ENCODE data around the gene ABCB6.
A peak's percentile ranks its signal among the peaks of the same experiment; 100 is the strongest.

Gene ABCB6

DNA sequence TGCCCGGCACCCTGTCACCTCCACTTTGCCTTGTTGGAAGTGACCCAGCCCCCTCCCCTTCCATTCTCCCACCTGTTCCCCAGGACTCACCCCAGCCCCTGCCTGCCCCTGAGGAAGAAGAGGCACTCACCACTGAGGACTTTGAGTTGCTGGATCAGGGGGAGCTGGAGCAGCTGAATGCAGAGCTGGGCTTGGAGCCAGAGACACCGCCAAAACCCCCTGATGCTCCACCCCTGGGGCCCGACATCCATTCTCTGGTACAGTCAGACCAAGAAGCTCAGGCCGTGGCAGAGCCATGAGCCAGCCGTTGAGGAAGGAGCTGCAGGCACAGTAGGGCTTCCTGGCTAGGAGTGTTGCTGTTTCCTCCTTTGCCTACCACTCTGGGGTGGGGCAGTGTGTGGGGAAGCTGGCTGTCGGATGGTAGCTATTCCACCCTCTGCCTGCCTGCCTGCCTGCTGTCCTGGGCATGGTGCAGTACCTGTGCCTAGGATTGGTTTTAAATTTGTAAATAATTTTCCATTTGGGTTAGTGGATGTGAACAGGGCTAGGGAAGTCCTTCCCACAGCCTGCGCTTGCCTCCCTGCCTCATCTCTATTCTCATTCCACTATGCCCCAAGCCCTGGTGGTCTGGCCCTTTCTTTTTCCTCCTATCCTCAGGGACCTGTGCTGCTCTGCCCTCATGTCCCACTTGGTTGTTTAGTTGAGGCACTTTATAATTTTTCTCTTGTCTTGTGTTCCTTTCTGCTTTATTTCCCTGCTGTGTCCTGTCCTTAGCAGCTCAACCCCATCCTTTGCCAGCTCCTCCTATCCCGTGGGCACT, 36.2 kb downstream of the ABCB6 start:
- DNase-seq, result no peak

DNA sequence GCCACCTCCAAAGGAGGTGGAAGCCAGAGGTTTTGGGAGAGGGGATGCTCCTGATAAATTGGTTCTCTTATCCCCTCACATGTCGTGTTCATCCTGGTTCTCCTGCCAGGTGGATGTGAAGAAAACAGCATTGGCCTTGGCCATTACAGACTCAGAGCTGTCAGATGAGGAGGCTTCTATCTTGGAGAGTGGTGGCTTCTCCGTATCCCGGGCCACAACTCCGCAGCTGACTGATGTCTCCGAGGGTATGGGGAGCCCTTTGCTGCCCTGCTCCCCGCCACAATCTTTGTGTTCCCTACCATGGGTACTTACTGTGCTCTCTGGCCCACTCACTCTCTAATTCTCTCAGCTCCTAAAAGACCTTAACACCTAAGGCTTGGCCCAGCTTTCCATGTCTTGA, 37.2 kb downstream of the ABCB6 start:
- DNase-seq, result no peak

DNA sequence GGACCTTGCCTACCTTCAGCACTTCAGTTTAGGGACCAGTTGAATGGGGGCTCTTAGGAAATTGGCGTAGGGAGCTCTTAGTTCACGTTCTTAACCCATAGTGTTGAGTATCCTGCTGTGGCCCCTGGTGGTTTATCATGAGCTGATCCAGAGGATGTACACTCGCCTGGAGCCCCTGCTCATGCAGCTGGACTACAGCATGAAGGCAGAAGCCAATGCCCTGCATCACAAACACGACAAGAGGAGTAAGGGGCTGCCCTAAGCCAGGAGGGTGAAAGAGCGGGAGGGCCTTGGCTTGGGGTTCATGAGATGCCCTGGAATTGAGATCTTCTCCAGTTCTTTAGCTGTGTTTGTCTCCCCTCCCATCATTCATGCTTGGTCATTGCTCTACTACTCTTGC, 37.8 kb downstream of the ABCB6 start:
- no peak for DNase-seq

DNA sequence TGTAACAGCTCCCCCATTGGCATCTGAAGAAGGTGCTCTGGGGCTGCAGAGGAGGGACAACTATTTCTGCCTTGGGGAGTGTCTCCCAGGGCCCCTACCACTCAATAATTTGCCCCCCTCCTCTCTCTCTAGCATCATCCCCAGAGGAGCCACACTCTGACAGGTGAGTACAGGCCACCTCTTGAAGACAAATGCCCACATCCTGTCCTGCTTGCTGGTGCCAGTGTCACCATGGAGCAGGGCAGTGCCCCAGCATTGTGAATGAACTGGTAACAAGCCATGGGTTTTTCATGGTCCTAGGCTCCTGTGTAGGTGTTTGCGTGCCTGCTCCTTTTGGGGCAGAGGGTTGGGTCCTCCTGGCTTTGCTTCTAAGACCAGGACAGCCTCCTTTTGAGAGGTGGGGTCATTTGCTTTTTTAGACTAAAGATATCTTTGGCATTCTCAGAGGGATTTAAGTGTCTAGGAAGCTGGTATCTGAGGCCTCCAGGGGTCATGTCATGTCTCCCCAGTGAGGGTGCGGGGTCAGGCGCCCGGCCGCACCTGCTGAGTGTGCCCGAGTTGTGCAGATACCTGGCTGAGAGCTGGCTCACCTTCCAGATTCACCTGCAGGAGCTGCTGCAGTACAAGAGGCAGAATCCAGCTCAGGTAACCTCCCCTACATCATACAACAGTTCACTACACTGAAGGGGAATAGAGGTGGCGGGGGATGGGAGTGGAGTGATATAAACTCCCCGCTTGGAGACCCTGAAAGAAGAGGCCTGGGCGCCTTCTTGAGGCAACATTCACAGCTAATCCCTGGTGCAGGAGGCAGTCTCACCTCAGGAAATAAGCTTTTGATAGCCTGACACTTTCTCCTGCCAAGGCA, 38.9 kb downstream of the ABCB6 start:
- DNase-seq, result no peak

DNA sequence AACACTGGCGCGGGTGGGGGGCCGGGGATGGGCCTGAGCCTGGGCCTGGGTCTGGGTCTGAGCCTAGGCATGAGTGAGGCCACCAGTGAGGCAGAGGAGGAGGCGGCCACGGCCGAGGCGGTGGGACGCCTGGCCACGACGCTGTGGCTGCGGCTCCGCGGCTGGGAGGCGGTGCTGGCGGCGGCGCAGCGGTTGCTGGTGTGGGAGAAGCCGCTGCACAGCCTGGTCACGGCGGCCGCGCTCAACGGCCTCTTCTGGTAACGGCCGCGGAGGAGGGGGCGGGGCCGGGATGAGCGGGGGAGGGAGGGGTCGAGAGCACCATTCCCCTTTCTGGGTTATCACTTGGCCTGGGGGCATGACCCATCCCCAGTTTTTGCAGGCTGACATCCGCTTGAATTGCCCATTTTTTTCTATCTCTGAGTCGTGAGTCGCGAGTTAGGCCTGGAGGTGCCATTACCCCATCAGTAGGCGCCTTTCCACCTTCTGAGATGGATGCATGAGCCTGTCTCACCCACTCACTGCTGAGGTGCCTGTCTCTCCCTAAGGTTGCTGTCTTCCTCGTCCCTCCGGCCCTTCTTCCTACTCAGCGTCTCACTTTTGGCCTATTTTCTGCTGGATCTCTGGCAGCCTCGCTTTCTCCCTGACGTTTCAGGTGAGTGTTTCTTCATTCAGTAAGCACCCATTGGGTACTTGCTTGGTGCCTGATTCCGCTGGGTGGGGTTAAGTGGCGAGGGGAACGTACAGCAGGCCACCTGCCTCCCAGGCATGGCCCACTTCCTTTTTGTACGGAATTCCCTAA, 40.2 kb downstream of the ABCB6 start:
- peak; percentile 35 for DNase-seq

DNA sequence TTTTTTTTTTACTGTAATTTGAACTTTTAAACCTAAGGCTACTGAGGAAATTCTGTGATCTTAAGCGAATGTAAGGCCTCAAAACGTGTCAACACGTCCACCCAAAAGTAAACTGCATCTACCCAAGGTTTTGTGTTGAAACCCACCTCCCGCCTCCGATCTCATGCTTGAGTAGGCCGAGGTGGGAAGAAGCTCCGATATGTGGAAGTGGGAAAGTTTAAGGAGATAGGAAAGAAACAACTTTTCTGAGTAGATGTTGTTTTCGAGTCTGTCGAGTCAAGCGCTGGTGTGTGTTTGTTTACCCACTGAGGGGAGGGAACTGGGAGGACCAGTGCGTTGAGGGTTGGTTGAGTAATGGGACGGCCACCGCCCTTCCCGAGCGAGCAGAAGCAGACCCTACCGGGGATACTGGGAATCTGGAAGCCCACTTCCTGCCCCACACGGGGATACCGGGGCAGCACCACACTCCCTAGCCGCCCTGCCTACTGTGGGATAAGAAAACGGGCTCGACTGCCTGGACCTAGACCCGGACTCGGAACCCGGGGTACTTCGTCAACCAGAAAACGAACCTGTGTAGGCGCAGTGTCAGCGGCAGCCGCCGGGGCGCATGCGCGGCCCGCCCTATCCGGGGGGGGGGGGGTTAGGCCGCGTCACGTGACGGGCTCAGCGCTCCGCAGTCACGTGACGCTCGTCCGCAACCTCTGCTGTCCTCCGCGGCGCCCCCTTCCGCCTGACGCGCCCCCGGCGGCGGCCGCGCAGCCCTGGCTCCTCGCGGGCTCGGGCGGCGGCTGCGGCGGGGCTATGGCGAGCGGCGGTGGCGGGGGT, 41.0 kb downstream of the ABCB6 start, which contains the start of gene RETREG2:
RETREG2 (plus strand) TSS at position 724 of the 825 bp plus-strand sequence; CDS start at position 802, 78 bp downstream.
- DNase-seq, result peak; percentile 85

DNA sequence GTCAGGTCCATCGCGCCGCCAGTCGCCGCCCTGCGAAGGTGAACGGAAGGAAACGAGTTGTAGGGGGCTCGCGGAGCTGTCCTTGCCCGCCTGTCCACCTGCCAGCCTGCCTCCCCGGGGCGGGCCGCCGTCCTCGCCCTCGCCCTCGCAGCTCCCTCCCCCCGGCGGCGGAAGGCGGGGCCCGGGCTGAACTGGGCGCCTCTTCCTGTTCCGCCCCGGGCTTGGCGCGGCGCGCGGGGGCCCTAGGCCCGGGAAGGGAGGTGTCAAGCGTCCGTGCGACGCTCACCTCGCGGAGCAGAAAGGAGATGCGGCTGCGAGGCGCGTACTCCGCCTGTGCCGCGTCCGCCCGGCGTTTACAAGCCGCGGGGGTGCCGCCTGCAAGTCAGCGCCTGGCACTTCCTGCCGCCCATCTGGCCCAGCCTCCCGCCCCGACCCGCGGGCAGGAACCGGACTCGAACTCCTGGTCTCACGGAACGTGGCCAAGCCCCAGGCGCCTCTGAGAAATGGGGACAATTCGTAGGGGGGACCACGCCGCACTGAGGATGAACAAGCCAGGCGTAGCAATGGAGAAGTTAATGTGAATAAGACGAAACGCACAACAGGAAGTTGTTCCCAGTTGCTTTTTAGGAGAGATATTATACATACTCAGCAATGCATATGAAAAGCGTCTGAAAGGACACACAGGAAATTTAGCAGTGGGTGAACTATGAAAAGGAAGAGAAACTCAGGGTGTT, 41.8 kb downstream of the ABCB6 start, which contains the start of gene CNPPD1:
CNPPD1 (minus strand) TSS at position 108 of the 734 bp plus-strand sequence; CDS start at position 11, 97 bp downstream.
- DNase-seq, result peak; percentile 89

DNA sequence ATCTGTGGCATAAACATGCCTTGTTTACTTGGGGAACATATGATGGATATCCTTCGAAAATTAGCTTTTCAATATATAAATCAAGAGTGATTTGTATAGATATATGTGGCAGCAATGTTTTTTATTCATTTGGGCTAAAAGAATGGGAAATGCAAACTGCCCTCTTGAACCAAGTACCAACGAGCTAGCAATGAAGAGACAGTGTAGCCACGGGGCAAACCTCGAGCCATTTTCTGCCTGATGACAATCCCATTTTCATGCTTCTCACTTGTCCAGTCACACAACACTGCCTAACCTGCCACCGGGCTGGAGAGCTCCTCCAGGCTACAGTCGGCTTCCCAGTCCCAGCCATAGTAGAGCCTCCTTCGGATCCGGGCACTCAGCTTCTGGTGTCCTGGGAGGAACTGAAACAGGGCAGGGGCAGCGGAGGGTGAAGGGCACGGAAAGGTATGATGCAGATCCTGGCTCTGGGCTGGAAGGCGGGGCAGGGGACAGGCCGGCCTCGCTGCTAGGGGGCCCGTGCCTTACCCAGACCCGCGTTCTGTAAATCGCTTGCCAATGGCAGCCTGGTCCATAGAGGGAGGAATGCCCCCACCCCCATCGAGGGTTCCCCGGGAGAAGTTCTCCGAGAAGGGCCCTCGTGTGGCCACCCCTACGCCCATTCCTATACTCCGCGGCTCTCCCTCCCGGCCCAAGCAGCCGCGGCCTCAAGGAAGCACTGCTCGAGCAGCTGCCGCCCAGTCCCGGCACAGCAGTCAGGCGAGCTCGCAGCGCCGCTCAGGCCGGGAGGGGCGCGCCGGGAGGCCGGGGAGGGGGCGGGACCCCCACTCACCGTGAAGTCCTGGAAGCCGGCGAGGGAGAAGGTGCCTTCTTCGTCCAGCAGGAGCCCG, 42.6 kb downstream of the ABCB6 start:
- DNase-seq, result peak; percentile 8

DNA sequence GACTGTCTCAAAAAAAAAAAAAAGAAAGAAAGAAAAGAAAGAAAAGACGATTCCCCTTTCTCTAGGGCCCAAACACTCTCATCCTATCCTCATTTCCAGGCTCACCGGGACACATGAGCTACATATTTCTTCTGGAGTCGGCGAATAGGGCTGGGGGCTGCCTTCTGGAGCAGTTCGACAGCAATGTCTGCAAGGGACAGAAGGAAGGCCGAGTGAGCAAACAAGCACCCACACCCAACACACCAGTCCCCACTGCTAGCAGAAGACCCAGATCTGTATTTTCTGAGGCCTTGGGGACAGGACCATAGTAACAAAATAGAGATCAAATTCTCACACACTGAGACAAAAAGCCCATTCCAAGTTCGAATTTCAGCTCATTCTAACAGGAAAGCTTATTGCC, 43.3 kb downstream of the ABCB6 start:
- no peak for DNase-seq

DNA sequence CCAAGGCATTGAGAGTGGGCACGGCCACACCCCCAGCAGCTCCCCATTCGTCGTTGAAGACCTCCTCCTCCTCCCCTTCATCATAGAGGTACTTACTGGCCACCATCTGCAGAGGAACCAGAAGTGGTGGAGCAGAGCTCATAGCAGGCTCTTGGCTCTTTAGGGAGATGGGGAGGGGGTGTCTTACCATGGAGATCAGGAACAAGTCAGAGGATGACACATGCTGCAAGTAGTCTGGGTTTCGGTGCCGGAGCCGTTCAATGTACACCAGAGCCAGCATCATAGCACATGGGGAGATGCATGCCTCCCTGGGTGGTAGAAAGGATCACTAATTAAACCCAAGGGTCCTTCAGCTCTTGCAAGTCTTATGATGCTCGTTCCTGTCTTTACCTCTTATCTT, 44.0 kb downstream of the ABCB6 start:
- DNase-seq, result no peak

DNA sequence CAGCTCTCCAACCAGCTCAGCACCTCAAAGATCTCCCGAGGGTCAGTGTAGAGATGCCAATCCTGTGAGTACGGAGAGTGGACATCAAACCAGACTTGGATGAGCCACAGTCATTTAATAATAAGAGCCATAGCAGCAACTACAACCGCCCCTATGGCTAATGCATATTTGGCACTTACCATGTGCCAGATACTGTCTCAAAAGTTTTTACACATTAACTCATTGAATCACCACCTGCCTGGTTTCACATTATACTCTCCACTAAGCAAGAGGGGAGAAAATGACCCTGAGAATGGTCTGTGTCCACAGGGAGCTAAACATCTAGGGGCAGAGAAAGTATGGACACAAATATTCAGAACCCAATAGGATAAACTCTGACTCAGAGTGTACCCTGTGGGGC, 44.6 kb downstream of the ABCB6 start:
- no peak for DNase-seq

DNA sequence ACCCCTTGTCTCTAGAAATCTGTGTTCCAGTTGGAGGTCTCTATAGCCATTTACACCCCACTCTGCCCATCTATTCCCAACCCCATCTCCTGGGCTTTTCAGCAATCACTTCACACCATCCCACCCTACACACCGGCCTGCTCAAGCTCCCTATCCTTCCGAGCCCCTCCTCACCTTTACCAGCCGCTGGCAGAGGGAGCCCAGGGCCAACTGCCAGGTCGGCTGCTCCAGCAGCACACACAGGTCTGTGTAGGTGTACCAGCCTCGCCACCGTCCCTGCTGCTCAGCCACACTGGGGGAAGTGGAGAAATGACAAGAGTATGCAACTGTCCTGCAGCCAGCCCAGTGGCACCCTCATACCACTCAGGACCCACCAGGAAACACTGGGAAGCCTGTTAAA, 45.6 kb downstream of the ABCB6 start:
- DNase-seq, result no peak

DNA sequence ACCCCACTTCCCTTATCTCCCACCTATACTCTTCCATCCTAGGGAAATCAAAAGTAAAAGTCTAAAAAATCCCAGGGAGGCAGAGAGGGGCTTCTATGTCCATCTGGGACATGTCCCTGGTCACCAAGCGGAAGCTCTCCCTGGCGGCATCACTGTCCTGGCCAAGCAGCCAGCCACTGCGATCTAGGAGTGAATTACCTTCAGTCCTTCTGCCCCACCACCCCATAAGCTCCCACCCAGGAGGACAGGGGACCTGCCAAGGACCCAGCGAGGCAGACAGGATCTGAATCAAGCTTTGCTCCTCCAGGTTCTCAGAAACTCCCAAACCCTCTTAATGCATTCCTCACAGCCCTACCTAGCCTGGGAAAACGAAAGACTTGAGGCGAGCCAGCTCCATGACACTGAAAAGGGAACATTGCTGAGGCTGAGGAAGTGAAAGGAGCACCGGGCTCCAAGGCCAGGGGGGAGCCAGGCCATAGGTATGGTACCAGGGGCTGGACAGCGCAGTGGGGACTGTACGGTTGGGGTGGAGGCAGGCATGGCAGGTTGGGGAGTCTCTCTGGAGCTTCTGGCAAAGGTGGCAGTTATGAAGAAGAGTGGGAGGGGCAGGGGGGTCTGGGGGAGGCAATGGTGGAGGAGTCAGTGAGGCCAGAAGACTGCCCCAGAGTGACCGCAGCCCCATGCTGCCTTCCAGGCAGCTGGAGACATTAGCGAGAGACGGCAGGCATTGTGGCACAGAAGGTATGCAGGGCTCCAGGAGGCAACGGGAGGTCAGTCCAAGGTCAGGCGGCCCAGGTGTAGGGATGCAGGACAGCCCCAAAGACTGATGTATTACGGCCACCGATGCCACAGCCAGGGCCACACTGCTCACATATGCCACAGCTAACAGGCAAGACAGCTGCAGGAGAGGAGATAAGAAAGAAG, 46.3 kb downstream of the ABCB6 start:
- no peak for DNase-seq

DNA sequence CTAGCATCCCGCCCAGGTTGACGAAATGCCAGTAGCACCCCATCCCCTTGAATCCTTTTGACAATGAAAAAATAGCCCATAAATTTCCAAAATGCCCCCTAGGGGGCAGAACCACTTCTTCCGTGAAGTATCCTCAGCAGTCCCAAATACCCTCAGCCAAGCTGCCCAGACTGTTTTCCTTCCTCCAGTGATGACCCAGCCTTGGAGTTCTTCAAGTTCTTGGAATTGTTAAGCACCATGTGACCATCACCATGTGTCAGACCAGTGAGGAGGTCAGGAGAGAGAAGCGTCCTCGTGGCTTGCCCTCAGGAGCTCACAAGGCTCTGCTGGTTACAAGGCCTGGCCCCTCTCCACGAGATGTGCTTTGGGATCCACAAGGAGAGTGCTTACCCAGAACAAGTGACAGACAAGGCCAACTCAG, 47.5 kb downstream of the ABCB6 start:
- DNase-seq, result peak; percentile 44

DNA sequence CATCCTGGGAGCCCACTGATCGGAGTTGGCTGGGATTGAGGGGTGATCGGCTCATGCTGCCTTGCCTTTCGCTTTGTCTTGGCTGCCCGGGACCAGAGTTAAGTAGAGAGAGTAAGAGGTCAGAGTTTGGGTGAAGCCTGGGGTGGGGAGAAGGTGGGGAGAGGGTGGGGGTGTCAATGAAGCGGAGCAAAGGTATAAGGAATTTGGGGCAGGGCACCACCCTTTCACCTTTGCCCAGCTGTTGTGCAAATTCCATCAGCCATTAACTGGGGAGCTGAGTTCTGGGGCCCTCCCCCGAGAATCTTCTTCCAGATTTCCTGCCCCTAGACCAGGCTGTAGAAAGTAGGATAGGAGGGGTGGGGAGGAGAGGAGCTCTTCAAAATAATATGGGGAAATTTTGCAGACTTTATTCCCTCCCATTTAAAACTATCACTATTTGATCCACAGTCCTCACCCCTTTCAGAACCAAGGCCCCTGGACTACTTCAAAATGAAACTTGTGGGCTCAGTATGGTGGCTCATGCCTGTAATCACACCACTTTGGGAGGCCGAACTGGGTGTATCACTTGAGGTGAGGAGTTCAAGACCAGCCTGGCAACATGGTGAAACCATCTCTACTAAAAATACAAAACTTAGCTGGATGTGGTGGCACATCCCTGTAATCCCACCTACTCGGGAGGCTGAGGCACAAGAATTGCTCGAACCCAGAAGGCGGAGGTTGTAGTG, 48.7 kb downstream of the ABCB6 start, which contains the start of gene SLC23A3:
SLC23A3 (minus strand) TSS at position 100 of the 725 bp plus-strand sequence; CDS start at position 55, 45 bp downstream.
- DNase-seq, result no peak

DNA sequence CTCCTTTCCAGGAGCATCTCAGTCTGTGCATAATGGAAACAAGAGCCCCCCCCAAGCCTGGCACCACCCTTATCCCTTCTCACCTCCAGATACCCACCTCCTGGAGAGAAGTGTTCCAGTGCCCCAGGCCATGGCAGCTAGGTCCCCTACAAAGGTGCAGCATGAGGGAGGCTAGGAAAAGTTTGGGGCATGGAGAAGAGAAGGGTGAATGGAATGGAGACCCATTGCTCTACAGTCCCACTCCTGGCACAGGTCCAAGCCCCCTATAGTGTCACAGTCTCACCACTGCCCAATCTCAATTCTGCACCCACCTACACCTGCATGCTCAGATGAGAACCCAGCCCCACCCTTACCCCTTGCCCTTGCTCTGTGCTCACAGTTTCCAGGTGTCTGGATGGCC, 49.8 kb downstream of the ABCB6 start:
- DNase-seq, result no peak

DNA sequence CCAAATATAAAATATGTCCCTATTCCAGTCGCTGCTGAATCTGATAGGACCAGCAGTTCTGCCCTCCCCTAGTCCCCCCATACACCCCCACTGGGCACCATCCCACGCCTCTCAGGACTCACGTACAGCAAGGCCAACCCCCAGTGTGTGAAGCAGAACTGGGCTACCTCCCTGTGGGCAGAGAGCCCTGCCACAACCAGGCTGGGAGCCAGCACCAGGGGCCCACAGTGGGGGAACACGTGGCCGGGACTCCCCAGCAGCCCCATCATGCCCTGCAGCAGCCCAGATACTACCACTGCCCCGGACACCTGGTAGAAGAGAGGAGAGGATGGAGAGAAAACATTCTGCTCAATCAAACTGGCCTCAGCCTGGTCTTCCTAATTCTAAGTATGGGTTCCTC, 50.2 kb downstream of the ABCB6 start:
- DNase-seq, result no peak

DNA sequence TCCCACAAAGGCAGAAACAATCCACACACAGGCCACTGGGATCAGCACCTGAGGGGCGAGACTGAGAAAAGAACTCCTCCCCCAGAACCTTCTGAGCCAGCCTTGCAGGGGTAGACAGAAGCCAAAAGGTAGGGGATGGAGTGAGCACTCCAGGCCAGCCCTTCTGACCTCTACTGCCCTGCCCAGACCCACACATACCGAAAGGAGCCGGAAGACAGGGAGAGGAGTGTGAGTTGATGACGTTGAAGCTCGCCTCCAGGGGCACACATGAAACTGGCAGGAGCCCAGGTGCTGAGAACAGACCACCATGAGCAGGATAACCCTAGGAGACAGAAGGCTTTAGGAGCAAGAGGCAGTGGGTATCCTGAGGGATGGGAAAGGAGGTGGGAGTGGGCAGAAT, 50.8 kb downstream of the ABCB6 start:
- DNase-seq, result no peak
